NCI-H1694 (cell line): ENCODE results near the gene SLITRK4.

Source experiments
- DNase-seq: peaks from one replicate; lab custom pipeline; 2025; lab: John Stamatoyannopoulos, UW

The SLITRK4 gene

DNA sequence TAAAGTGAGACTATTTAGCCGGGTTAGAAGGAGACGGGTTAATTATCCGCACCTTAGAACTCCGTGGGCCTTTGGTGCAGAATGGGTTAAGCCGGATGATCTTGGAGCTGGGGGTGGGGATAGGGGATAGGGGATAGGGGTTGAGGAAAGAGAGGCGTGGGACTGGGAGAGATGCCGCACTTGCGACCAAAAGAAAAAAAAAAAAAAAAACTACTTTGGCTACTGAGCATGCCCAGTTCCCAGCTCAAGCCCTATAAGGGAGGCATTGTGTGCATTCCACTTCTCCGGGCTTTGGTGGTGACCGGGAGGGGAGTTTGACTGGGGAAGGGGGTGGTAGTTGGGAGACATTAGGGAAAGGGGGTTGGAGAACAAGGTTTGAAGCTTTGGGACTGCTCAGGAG lies at the start of gene SLITRK4:
SLITRK4 (minus strand) TSS at position 187 of the 400 bp plus-strand sequence. CDS start 4,993 bp downstream, outside the sequence.
- no peak for DNase-seq

GRCh38 chrX:143683486-143683885 lies 47.6 kb upstream of the SLITRK4 start:
- no peak for DNase-seq

GRCh38 chrX:143674926-143675325 lies 39.0 kb upstream of the SLITRK4 start:
- no peak for DNase-seq

GRCh38 chrX:143669395-143669794 lies 33.5 kb upstream of the SLITRK4 start:
- peak; percentile 0 for DNase-seq

- DNase-seq, result peak; percentile 0
These were observed 28.4 kb upstream of the SLITRK4 start for GRCh38 chrX:143664302-143664701.

- no peak for DNase-seq
These were observed 27.9 kb upstream of the SLITRK4 start for GRCh38 chrX:143663755-143664154.

DNA sequence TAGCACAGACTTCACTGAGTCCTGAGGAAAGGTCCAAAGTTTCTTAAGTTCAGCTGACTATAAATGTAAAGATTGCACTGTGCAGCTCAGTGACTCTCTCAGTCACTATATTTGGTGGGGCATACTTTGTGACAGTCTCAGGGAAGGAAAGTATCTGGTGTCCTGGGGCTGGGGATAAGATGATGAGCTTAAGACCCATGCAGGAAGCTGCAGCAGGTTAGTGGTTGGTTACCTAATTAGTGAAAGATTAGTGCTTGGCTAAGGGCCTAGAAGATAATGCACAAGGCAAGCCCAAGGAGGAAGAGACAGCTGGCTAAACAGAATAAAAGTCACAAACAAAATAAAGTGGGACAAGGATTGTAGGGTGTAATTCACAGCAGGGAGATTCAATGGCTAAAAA lies 25.4 kb upstream of the SLITRK4 start:
- DNase-seq, result no peak

DNA sequence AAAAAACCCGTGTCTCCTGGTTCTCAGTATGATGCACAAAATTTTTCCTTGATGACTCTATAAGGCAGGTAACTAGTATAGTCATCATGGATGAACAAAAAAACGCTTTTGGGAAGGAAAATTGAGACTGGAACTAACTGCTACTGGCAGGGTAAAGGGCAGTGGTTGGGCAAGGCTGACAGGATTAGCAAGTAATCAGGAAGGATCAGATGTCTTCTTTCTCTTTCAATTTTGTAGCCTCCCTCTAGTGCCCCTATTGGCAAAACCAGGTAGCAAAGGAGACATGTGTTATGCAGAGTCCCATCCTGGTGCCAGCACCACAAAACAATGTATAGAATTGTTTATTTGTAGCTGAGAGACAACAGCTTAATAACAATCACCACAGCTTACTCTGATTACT lies 12.8 kb upstream of the SLITRK4 start:
- peak; percentile 6 for DNase-seq

DNA sequence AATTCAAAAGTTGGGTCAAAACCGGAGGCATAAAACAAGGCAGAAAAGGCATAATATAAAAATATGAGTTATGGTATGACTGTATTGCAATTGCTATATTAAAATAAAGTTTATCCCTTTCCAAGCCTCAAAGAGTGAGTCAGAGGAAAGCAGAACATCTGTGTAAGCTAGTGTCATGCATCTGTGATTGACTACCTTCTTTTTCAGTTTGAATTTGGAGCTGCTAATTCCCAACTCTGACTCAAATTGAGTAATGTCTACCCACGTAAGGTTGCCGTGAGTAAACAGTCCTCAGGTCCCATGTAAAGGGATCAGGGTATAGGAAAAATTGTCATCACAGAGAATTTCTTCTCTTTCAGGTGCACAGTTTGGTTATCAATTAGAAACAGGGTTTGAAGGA lies 6.5 kb upstream of the SLITRK4 start:
- no peak for DNase-seq

GRCh38 chrX:143636831-143637230 lies 930 bp upstream of the SLITRK4 start:
- no peak for DNase-seq

DNA sequence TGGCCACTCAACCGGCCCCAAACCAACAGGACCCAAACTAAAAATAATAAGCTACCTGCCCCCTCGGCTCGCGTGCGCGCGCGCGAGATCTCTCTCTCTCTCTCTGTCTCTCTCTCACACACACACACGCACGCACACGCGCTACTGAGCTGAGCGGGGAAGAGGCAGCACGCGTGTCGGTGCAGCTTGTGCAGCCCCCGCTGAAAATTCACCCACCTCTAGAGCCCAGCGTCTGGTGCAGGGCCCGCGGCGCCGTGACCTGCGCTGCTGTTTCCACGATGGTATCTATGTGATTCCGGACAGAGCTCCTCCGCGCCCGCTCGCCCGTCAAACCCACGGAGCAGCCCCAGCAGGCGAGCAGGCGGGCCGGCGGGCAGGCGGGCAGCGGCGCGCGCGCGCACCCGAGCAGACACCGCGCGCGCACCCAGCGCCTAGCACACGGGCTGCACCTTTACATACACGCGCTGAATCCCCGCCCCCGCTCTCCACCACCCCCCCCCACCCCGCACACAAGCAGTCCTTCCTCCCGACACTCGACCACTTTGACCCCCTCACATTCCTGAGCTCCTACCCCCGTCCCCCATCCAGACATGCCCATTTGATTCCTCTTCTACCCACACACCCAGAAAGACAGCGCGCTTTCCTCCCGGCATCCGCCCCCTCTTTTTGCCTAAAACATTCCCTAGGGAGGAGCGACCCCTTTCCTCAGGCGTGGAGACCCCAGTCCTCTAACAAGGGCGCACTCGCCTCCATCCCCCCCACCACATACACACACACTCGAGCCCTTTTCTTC lies 1.0 kb downstream of the SLITRK4 start:
- DNase-seq, result no peak

- DNase-seq, result no peak
These were observed 1.6 kb downstream of the SLITRK4 start for GRCh38 chrX:143634309-143634662.

DNA sequence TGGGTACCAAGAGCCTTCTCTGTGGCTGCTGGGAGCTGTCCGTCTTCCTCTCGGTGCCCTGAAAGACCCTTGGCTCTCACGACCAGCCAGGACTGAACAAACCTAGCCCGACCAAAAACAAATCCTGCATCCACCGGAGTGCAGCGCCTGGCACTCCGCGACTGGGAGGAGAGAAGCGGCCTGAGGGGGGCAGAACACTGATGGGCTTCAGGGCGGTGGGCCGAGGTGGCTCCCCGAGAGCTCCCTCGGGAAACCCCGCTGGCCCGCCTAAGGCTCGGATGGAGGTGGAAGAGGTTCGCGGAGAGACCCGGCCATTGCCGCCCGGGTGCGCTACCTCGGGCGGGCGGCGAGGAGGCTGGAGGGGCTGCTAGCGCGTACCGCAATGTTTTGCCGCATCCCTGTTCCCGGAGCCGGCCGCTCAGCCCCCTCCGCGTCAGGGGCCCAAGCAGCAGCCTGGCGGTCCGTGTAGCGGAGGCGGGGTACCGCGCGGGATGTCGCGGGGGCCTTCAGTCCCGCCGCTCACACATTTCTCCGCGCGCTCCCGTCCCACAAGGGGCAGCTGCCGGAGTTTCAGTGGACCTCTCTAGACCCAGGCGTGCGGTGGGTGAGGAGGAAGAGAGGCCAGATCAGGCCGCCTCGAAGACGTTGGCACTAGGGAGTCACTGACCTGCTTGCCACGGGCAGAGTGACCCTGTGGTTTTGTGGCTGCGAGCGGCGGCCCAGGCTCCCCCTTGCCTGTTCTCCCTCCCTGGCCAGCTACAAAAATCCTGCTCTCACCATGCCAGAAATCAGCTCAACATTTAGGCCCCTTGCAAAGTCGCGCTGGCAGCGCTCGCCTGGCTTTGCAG lies 2.2 kb downstream of the SLITRK4 start:
- DNase-seq, result no peak

- DNase-seq, result no peak
These were observed 3.1 kb downstream of the SLITRK4 start for GRCh38 chrX:143632625-143633410.

DNA sequence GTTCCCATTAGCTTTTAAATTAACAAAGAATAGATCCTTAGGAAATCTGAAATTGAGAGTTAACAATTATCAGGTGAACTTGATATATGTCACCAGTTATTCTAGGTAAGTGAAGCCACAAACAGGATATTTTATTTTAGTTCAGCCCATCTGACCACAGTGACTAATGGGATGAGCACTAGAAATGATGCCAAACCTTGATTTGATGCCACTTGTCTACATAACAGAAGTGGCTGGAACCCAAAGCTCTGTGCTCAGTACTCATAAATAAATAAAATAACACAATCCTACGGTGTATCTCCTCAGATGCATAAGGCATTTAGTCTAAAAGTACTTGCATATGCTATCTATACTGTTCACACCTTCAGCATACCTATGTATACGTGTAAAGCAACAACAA lies 12.2 kb downstream of the SLITRK4 start:
- no peak for DNase-seq

DNA sequence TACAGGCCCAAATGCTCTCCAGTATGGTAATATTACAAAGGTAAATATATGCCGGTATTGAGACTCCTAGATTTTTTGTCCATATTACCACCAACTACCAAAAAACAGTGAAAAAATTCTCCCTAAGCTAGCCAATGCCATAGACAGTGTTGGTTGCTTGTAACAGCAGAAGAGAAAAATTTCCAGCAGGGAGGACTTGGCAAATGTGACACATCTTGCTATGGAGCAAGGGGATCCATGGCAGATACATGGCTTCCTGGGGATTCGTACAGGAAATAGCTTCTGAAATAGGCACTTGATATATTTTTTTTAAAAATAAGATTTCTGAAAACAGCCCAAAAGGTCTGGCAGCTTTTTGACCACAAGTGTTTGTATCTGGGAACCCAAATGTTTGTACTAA lies 14.6 kb downstream of the SLITRK4 start:
- DNase-seq, result no peak

DNA sequence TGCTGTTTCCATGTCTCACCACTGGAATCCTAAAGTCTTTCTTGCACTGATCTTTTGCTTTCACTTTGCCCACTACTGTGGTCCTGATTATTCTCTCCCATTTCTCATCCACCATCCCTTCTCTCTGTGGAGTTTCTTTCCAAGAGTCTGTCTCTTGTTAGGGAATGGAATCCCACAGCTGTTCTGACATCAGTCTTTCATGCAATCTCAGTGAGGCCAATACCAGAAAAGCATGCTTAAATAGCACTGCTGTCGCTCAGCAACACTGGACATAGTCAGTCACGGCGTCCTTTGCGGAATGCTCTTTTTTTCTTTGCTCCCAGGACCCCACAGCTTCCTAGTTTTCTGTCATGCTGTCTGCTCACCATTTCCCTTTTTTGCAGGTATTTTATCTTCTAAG lies 20.1 kb downstream of the SLITRK4 start:
- DNase-seq, result no peak

- DNase-seq, result no peak
These were observed 34.1 kb downstream of the SLITRK4 start for GRCh38 chrX:143601809-143602208.

- DNase-seq, result no peak
These were observed 54.7 kb downstream of the SLITRK4 start for GRCh38 chrX:143581240-143581639.

- DNase-seq, result no peak
These were observed 55.6 kb downstream of the SLITRK4 start for GRCh38 chrX:143580266-143580665.
